Raji (cell line): ENCODE measurements around the gene LEMD2.

ENCODE experiments used
- POLR2A ChIP-seq: IDR thresholded peaks from 2 replicates; pipeline ENCODE4 v1.6.1; 2011; ENCODE audit warnings: low read depth, low read length, control low read depth; ENCODE audit not compliant: insufficient read depth

LEMD2 gene

DNA sequence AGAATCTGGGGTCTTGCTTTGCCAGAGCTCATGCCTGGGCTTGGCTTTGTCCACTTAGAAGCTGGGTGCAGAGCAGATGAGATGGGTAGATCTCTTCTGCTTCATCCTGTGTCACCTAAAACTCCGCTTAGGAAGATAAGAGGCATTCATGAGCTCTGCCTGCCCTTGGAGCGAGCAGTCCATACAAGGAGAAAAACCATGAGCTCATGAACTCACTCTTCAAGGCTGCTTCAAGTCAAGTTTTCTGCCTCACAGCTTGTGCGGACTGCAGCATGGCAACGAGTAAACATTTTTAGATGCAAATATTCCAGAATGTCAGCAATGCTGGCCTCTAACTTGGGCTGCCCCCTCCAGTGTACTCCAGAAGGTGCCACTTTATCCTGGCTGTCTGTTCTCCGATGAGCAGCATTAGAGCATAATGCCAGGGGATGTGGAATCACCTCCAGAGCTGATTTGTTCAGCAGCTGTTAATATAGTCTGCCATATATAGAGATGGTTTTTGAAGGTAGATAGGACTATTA lies 66.8 kb downstream of the LEMD2 start:
- TF ChIP-seq POLR2A, result no peak

DNA sequence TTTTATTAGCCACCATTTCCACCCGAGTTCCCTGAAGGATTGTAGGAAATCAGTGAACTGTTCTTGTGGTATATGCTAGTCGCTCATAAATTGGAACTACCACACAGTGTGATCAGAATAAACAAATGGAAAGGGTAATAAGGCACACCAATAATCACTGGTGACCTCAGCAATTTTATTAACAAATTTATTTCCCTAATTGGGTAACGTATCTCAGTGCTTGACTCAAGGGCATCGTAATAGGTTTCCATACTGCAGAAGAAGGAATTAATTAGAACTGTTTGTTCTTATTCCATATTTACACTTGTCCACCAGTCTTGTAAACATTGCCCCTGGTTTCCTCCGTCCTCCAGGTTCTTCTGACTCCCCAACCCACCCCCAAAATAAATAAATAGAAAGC lies 67.4 kb downstream of the LEMD2 start:
- no peak for TF ChIP-seq POLR2A
